ENCODE measurements around the gene TMC6. TPM values are rescaled to one million over a fixed set of nuclear protein-coding genes. Genes with fewer than 3 reads are reported as not detected.

Gene TMC6
- total and polyA plus RNA-seq, 2 of the 13 experiments (the other 11 are each of a cell fraction or from before 2014, with no cell fraction given): 48.4 to 99.1 TPM

GRCh38 chr17:78137392-78138203, 9.0 kb upstream of the TMC6 start (continued):
- TF ChIP-seq ZNF20 (CRISPR knock-in tag; IDR thresholded peaks at IDR 0.05): peak; percentile 93; the same call in 1 of the 2 replicates
- no peak for TF ChIP-seq MYPOP (CRISPR knock-in tag; IDR thresholded peaks at IDR 0.05)
- TF ChIP-seq RFX5 (IDR thresholded peaks at IDR 0.05; ENCODE audit: low read depth, low read length): no peak
- TF ChIP-seq, protein P1, sequence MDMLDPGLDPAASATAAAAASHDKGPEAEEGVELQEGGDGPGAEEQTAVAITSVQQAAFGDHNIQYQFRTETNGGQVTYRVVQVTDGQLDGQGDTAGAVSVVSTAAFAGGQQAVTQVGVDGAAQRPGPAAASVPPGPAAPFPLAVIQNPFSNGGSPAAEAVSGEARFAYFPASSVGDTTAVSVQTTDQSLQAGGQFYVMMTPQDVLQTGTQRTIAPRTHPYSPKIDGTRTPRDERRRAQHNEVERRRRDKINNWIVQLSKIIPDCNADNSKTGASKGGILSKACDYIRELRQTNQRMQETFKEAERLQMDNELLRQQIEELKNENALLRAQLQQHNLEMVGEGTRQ (IDR thresholded peaks at IDR 0.05; ENCODE audit: low read depth, low read length): no peak
- TF ChIP-seq, protein P1 (CRISPR knock-in tag; IDR thresholded peaks at IDR 0.05; ENCODE audit: borderline replicate concordance): no peak
- TF ChIP-seq SMARCC2 (IDR thresholded peaks at IDR 0.05): no peak
- no peak for TF ChIP-seq ZNF577 (CRISPR knock-in tag; IDR thresholded peaks at IDR 0.05; ENCODE audit: borderline replicate concordance, low read depth)
- TF ChIP-seq ZNF484 (CRISPR knock-in tag; IDR thresholded peaks at IDR 0.05; ENCODE audit: borderline replicate concordance, low read depth): no peak
- no peak; the same call in 1 of the 2 replicates for TF ChIP-seq GATAD1 (CRISPR knock-in tag; IDR thresholded peaks at IDR 0.05)
- TF ChIP-seq, protein P2, sequence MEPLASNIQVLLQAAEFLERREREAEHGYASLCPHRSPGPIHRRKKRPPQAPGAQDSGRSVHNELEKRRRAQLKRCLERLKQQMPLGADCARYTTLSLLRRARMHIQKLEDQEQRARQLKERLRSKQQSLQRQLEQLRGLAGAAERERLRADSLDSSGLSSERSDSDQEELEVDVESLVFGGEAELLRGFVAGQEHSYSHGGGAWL (CRISPR knock-in tag; IDR thresholded peaks at IDR 0.05): no peak
- TF ChIP-seq YEATS4 (CRISPR knock-in tag; IDR thresholded peaks at IDR 0.05; ENCODE audit: borderline replicate concordance): no peak
- TF ChIP-seq FOSL1 (CRISPR knock-in tag; IDR thresholded peaks at IDR 0.05; ENCODE audit: borderline replicate concordance): no peak
- no peak for TF ChIP-seq ZBTB39 (CRISPR knock-in tag; IDR thresholded peaks at IDR 0.05)
- TF ChIP-seq NR2F2 (IDR thresholded peaks at IDR 0.05; ENCODE audit: borderline replicate concordance, low read depth): no peak
- TF ChIP-seq ARNT (IDR thresholded peaks at IDR 0.05): no peak
- TF ChIP-seq RCOR2 (CRISPR knock-in tag; IDR thresholded peaks at IDR 0.05): no peak
- TF ChIP-seq SYNCRIP (IDR thresholded peaks at IDR 0.05; ENCODE audit: insufficient read depth, low read depth, low read length): no peak
- no peak for TF ChIP-seq ZNF570 (CRISPR knock-in tag; IDR thresholded peaks at IDR 0.05; ENCODE audit: borderline replicate concordance)
- TF ChIP-seq, protein P3, sequence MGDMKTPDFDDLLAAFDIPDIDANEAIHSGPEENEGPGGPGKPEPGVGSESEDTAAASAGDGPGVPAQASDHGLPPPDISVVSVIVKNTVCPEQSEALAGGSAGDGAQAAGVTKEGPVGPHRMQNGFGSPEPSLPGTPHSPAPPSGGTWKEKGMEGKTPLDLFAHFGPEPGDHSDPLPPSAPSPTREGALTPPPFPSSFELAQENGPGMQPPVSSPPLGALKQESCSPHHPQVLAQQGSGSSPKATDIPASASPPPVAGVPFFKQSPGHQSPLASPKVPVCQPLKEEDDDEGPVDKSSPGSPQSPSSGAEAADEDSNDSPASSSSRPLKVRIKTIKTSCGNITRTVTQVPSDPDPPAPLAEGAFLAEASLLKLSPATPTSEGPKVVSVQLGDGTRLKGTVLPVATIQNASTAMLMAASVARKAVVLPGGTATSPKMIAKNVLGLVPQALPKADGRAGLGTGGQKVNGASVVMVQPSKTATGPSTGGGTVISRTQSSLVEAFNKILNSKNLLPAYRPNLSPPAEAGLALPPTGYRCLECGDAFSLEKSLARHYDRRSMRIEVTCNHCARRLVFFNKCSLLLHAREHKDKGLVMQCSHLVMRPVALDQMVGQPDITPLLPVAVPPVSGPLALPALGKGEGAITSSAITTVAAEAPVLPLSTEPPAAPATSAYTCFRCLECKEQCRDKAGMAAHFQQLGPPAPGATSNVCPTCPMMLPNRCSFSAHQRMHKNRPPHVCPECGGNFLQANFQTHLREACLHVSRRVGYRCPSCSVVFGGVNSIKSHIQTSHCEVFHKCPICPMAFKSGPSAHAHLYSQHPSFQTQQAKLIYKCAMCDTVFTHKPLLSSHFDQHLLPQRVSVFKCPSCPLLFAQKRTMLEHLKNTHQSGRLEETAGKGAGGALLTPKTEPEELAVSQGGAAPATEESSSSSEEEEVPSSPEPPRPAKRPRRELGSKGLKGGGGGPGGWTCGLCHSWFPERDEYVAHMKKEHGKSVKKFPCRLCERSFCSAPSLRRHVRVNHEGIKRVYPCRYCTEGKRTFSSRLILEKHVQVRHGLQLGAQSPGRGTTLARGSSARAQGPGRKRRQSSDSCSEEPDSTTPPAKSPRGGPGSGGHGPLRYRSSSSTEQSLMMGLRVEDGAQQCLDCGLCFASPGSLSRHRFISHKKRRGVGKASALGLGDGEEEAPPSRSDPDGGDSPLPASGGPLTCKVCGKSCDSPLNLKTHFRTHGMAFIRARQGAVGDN (CRISPR knock-in tag; IDR thresholded peaks at IDR 0.05): peak; percentile 52

Measured in HepG2 (cell line).